ENCODE results near the gene UBE2QL1.

The UBE2QL1 gene

DNA sequence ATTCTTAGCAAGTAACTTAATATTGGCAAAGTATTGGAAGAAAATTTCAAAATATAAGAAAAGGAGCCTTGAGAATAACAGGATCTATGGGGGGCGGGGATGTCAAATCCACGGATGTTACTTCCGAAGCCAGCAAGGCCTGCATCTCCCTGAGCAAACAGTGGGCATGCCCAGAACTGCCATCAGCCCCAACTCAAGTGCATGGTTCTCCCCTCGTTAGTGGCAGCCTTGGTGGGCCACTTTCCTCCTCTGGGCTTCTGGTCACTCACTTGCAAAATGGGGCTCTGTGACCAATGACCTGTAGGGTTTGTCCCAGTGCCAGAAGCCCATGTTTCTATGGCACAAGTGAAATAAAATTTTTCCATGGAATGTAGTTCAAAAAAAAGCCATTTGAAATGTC, 43.1 kb upstream of the UBE2QL1 start:
- H3K4me3 ChIP-seq (ENCODE audit: low read depth, low read length) = no peak overlapping the region

DNA sequence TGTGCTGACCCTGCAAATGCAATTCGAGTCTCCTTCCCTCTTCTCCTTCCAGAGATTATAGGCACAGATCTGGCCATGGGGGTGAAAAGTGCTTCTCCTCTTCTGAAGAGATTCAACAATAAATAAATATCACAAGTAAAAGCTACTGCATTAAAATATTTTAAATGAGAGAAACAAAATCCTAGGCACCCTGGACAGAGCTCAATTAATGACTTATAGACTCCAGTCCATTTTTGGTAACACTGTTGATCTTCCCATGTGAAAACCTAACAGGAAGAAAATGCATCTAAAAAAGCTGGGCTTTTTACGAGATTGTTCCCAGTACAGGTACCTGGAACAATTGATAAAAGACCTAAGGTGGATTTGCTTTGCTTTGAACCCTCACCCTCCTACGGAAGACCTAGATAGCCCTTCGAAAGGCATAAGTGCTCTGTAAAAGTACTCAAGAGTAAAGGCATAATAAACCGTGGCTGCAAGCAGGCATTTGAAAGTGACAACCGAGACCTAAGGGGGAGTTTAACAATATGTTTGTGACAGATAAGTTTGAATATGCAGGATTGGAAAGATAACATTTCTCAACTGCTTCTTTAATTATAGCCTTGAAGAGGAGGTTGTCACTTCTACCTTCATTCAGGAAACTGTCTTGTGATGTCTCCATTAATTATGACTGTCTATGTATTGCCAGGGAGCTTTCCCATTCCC, 41.0 kb upstream of the UBE2QL1 start:
- no peak overlapping the region for H3K4me3 ChIP-seq (ENCODE audit: low read depth, low read length)
- TF ChIP-seq, protein P1, sequence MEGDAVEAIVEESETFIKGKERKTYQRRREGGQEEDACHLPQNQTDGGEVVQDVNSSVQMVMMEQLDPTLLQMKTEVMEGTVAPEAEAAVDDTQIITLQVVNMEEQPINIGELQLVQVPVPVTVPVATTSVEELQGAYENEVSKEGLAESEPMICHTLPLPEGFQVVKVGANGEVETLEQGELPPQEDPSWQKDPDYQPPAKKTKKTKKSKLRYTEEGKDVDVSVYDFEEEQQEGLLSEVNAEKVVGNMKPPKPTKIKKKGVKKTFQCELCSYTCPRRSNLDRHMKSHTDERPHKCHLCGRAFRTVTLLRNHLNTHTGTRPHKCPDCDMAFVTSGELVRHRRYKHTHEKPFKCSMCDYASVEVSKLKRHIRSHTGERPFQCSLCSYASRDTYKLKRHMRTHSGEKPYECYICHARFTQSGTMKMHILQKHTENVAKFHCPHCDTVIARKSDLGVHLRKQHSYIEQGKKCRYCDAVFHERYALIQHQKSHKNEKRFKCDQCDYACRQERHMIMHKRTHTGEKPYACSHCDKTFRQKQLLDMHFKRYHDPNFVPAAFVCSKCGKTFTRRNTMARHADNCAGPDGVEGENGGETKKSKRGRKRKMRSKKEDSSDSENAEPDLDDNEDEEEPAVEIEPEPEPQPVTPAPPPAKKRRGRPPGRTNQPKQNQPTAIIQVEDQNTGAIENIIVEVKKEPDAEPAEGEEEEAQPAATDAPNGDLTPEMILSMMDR (IDR thresholded peaks at IDR 0.05; ENCODE audit: low read depth, low read length) = no peak

More for the DNA sequence above, 43.1 kb upstream of the UBE2QL1 start:
- TF ChIP-seq, protein P1 (IDR thresholded peaks at IDR 0.05; ENCODE audit: low read depth, low read length) = no peak

DNA sequence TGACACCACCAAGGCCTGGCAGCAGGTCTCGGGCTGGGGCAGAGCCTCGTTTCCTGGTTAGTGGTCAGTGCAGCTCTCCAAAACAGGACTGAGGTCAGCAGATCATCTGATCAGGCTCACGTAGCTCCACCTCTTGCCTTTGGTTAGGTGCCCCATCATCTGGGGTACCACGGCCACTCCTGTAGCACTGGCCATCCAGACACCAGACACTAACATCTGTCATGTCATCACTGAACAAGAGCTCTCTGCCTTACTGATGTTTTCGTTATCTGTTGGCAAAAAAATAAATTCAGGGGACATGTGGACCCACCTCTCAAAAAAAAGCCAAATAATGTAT, 40.4 kb upstream of the UBE2QL1 start:
- no peak overlapping the region for H3K4me3 ChIP-seq (ENCODE audit: low read depth, low read length)
- TF ChIP-seq, protein P1 (IDR thresholded peaks at IDR 0.05; ENCODE audit: low read depth, low read length) = no peak

DNA sequence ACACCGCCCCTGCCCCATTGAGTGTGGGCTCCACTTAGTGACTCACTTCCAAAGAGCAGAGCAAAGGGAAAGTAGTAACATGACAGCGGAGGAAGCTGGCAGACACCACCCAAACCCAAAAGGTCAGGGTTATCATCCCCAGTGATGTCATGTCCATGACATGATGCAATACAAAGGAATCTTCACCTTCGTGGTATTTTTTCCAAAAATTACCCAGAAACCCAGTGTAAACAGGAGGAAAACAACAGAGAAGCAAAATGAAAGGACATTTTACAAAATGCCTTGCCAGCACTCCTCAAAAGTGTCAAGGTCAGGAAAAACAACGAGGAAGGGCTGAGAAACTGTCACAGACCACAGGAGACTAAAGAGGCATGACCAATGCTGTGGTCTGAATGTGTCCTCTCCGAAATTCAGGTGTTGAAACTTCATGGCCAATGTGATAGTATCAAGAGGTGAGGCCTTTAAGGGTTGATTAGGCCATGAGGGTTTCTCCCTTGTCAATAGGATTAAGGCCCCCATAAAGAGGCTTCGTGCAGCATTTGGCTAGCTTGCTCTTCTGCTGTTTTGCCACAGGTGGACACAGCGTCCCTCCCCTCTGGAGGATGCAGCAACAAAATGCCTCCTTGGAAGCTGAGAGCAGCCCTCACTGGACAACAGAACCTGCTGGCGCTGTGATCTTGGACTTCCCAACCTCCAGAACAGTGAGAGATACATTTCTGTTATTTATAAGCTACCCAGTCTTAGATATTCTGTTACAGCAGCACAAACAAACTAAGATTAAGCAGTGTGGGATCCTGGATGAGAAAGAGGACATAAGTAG, 39.8 kb upstream of the UBE2QL1 start:
- TF ChIP-seq, protein P1 (IDR thresholded peaks at IDR 0.05; ENCODE audit: low read depth, low read length) = no peak

DNA sequence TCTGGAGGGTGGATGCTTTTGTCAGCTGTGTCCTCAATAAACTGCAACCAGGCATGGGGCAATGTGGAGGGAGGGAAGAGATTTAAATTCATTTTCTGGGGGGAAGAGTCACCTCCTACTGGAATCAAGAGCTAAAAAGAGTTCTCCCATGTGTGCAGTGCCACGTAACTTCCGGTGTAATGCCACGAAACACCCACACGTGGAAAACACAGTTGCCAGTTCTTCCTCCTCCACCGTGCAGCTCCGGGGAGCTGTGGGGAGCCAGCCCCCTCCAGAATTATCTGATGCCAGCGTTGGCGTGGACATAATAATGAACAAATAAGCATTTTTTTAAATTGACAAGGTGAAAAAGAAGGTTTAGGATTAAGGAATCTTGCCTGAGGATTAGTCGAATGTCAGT, 38.2 kb upstream of the UBE2QL1 start:
- H3K4me3 ChIP-seq (ENCODE audit: low read depth, low read length) = no peak overlapping the region
- TF ChIP-seq, protein P1 (IDR thresholded peaks at IDR 0.05; ENCODE audit: low read depth, low read length) = no peak

More for the DNA sequence above, 39.8 kb upstream of the UBE2QL1 start:
- H3K4me3 ChIP-seq (ENCODE audit: low read depth, low read length) = no peak overlapping the region

DNA sequence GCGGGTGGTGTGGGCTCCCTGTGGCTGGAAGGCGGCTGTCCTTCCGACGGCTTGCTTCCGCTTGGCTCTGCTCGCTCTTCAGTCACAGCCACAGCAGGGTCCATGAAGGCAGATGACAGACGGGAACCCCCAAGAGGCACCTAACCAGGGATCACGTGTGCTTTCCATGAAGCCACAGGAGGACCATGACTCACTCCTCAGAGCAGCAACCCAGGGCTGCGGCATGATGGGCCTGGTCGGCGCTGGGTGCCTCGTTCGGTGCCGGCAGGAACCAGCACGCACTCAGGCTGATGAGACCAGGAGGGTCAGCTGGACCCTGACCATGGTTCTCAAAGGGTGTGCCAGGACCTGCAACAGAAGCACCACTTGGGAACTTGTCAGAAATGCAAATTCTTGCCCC, 37.5 kb upstream of the UBE2QL1 start:
- TF ChIP-seq, protein P1 (IDR thresholded peaks at IDR 0.05; ENCODE audit: low read depth, low read length) = no peak
- H3K4me3 ChIP-seq (ENCODE audit: low read depth, low read length) = no peak overlapping the region

DNA sequence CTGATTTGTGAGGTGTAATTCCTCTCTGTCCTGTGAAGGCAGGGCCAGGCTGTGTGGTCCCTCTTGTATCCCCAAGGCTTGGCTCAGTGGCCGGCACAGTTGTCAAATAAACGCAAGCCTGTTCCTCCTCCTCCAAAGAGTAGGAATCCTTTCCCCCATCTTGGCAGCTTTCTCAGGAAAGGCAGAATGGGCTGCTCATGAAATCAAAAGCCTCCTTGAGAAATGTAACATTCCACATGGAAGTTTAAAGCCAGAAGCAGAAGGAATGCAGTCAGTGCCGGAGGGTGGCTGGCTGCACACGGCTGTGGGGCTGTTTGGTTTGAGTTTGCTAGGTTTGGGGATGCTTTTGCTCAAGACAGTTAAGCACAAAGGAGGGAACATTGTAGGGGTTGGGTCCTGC, 35.8 kb upstream of the UBE2QL1 start:
- TF ChIP-seq, protein P1 (IDR thresholded peaks at IDR 0.05; ENCODE audit: low read depth, low read length) = no peak

More for the DNA sequence above, 35.8 kb upstream of the UBE2QL1 start:
- no peak overlapping the region for H3K4me3 ChIP-seq (ENCODE audit: low read depth, low read length)
